ENCODE data around the gene CREB5.

Gene CREB5

DNA sequence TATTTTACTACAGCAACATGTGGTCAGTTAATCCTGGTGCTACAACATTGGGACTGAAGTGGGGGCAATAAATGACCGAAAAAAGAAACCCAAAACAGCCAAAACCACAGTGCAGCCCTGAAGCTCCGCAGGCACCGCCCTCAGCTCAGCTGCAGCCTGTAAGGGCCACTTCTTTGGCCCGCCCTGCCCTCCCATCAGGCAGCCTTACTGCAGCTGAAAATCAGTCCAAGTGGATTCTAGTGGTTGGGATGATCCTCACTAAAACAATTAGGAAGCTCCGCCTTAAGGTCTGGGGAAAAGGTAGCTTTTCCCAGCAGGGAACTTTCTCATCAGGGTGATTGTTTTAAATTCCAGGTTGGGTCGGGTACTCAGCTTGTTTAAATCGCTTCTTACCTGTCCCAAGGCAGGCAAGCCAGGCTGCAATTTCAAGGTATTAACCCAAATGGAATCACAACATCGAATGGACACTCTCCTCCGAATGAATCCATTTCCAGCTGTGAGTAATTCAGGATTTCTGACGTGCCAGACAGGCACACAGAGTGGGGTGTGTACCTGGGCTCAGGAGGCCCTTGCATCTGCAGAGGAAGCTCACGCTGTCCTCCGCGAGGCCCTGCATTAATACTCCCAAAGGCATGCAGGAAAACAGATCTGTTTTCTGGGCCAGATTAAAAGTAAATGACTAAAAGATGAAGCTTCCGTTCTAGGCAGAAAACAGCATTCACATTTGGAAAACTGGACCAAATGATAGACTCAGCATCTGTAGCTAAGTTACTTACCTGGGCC is 104.3 kb downstream of the CREB5 start:
- no peak for DNase-seq (ENCODE audit: low spot score)

DNA sequence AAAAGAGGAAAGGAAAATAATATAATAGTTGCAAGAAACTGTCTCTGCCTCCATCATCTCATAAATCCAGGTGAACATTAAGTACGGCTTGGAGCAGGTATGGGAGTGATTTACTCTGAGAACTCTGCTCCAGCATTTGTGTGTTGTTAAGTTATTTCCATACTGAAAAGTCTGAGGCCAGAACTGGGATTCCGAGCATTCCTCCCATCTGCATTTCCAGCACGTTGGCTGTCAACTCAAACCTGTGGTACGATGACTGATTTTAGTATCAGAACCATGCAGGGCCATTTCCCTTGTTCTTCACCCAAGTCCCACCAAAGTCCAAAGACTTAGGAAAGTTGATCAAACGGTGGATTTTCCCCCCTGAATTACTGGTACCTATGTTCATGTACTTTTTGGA is 104.9 kb downstream of the CREB5 start:
- DNase-seq (ENCODE audit: low spot score) = no peak

DNA sequence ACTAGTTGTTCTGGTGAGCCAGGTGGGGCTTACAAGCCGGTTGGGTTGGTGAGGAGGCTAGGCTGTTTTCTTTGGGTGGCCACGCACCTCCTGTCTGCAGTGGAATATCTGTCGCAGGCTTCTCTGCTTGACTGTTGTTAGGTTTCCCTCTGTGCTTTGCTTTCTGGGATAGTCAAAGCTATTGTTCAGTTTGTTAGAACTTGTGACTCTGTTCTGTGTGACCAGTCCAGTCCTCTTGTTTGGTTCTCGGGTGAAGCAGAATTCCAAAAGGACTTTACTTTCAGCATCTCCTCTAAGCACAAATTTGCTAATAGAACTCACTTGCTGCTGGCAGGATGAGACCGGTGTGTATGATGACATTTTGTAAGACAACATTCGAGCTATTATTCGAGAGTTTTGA is 105.3 kb downstream of the CREB5 start:
- no peak for DNase-seq (ENCODE audit: low spot score)

DNA sequence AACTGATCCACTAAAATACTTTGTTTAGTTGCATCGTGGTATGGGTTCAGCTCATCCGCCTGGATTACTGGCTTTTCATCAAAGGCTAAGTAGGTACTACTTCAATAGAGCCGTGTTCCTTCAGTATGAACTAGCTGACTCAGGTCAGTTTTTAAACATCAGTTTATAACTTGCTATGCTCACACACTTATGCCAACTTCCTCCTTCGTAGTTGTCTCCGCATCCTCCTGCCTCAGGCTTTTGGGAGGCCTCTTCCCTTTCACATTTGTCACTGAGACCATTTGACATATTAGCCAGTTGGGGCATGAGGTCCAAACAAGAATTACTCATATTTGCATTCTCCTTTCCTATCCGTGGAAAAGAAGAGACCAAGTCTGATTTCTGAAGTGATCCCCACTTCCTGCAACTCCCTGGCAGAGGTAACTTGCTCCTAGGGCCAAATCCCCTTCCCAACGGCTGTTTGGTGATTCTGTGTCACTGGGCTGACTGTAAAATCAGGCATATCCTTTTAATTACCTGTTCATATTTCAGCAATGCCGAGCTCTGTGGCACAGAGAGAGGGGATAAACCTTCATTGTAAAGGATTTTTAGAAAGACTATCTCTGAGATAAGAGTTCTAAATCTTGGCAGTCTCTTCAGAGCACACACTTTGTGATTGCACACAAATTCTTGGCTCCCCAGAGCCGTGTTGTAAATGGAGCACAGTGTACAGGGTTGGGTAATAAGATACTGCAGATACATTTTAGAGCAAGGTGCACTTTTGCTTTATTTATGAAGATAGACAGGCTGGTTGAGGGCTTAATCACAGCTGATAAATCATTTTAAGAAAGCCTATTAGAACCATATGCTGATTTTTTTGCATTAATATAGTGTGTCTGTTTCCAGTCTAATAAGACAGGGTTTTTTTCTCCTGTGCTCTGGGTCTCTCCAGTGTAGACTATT is 108.0 kb downstream of the CREB5 start:
- no peak for DNase-seq (ENCODE audit: low spot score)

DNA sequence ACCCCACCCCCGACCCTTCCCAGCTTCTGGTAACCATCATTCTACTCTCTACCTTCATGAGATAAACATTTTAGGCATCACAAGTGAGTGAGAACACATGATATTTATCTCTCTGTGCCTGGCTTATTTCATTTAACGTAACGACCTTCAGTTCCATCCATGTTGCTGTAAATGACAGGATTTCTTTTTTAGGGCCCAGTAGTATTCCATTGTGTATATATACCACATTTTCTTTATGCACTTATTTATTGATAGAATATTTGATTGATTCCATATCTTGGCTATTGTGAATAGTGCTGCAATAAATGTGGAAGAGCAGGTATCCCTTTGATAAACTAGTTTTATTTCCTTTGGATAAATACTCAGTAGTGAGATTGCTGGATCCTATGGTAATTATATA is 112.7 kb downstream of the CREB5 start:
- no peak for DNase-seq (ENCODE audit: low spot score)

DNA sequence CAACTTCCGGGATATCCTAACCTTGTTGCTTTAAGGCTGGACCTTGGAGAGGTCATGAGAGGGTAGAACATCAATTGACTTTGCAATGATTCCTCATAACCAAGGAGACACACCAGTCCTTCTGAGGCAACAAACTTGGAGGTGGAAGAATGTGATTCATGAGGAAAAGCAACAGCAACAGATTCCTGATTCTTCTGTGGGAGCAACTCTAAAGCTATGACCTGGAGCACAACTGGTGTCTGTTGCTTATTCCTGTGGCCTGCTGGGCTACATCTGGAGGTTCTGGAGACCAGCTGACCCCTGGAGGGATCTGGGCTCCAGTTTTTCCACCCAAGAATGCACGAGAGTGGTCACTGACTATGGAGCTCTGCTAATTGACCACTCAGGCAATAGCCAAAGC is 116.6 kb downstream of the CREB5 start:
- DNase-seq (ENCODE audit: low spot score) = no peak

DNA sequence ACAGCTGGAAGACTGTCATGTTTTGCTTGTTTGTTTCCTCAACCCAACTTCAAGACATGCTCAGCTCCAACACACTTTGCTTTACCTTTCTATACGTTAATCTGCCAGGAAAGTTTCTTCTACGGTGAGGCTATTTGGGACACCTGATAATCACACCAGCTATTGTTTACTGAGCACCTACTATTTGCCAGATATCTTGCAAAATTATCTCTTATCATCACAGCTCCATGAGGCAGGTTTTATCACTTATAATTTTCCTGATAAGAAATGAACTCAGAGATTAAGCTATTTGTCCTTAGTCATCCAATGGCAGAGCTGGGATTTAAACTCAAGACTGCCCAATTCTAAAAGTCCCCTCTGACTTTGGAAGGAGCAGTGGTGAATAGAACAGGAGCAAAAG is 117.4 kb downstream of the CREB5 start:
- DNase-seq (ENCODE audit: low spot score) = no peak

DNA sequence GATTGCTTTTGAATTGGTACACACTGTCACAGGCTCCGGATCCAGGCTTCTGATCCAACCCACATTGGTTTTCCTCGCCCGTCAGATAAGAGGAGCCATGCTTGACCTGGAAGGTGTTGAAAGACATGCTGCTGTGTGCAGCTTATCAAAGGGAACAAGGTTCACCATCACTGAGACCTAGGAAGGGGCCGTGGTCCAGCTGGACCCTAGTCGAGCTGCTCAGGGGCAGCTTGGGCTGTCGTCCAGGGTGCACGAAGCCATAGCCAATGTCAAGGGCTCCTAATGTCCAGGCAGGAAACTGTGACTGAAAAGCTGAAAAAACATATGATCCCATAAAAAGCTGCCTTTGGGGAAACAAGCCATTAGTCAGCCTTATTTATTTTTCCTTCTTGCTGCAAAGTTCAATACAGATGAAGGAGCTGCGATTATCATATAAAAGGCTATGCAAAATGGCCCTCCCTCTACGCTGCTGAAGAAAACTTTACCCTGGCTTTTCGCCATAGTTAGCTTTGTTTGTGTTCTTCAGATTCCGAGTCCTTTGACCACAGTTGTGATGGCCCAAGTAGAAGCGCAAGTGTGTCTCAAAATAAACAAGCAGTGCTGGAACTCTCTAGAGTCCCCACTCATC is 118.0 kb downstream of the CREB5 start:
- no peak for DNase-seq (ENCODE audit: low spot score)

DNA sequence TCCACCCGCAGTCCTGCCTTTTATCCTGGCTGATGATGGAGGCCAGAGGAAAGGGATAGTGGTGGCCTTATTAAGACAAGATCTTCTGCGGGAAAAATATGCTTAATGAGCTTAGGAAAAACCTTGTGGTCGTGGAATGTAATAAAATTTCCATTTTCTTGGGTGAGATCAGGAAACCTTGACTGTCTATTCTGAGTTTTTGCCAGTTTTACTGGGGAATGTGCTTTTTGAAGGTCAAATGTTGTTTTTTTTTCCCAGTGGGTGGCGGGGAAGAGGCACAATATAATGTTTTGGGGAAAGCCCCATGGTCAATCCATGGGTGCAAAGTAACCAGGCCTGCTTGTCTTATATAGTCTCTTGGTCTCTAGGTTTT is 118.5 kb downstream of the CREB5 start:
- no peak for DNase-seq (ENCODE audit: low spot score)

DNA sequence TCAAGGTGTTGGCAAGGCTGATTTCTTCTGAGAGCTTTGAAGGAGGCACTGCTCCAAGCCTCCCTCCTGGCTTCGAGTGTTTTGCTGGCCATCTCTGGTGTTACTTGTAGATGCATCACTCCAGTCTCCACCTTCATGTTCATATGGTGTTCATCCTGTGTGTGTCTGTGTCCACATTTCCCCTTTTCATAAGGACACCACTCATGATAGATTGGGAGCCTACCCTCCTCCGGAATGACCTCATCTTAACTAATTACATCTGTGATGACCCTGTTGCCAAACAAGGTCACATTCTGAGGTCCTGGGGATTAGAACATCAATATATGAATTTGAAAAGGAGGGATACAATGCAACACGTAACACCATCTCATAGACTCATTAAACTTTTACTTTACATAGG is 119.0 kb downstream of the CREB5 start:
- DNase-seq (ENCODE audit: low spot score) = no peak

DNA sequence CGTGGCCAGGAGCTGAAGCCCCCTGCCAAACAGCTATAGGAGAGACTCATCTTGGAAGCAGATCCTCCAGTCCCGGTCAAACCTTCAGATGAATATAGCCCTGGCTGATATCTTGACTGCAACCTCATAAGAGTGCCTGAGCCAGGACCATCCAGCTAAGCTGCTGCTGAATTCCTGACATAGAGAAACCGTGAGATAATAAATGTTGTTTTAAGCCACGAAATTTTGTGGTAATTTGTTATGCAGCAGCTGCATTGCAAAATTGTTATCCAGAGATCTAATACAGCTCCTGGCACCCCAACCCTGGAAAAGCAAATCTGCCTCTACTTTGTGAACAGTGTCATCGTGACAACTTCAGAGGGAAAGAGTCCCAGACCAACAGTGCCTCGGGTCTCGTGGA is 119.9 kb downstream of the CREB5 start:
- DNase-seq (ENCODE audit: low spot score) = no peak

DNA sequence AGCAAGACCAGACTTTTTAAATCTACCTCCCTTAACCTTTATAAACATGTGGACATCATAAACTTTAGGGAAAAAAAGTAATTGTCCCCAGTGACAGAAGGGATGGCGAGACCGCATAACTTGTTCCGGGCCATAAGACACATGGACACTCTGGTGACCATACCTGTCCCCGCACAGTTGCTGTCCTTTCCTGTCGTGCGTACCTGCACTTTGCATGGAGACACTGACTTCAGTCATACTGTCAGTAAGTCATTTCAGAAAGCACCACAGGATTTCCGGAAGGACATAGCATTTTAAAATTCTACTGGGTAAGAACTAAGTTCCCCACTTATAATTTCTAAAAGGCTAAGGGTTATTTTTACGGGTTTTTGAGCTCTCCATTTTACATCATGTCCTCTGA is 120.9 kb downstream of the CREB5 start:
- DNase-seq (ENCODE audit: low spot score) = no peak

DNA sequence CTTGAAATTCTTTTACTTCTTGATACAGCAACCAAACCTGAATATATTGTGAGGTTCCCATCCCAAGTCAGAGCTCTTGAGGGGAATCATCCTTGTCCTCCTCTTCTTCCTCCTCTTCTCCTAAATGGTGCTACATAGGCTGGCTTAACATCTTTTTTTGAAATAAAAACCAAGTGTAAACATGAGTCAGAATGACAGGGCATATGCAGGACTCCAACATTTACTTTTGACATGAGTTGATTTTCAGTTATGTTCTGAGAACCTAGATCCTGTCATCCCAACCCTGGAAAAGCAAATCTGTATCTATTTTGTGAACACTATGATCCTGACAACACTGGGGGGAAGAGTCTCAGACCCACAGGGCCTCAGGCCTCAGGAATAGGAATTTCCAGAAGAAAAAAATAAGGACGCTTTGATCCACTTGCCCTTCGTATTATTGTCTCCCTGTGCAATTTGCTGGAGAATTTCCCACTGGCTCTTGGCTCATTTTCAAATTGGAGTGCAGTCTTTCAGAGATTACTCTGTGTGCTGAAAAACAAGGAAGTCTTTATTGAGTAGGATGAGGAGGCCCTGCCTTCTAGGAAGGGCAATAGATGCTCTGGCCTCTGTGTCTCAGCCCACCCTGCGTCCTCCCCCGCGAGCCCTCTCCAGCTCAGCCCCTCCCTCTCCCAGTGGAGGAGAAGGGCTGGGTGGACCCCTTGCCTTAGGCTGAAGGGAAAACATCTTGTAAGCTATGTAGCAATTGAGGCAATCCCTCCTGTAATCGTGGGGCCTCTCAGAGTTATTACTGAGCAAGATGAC is 121.6 kb downstream of the CREB5 start:
- DNase-seq (ENCODE audit: low spot score) = no peak

DNA sequence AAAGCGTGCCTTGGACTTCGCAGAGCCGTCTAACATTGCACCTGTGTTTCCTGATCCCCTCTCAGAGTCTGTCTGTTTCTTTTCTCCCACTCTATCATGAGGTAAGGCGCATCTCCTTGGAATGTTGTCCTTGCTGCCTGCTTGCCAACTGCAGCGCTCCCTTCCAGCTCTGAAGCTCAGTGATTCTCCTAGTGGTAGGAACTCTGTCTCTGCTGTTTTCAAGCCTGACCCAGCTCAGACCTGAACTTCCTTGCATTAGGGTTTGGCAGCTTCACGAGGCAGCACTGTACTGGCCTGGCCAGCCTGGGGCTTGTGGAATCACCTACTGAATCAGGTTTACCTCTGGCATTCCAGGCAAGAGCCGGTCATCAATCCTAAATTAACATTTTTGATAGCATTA is 123.9 kb downstream of the CREB5 start:
- peak; percentile 46 for DNase-seq (ENCODE audit: low spot score)

DNA sequence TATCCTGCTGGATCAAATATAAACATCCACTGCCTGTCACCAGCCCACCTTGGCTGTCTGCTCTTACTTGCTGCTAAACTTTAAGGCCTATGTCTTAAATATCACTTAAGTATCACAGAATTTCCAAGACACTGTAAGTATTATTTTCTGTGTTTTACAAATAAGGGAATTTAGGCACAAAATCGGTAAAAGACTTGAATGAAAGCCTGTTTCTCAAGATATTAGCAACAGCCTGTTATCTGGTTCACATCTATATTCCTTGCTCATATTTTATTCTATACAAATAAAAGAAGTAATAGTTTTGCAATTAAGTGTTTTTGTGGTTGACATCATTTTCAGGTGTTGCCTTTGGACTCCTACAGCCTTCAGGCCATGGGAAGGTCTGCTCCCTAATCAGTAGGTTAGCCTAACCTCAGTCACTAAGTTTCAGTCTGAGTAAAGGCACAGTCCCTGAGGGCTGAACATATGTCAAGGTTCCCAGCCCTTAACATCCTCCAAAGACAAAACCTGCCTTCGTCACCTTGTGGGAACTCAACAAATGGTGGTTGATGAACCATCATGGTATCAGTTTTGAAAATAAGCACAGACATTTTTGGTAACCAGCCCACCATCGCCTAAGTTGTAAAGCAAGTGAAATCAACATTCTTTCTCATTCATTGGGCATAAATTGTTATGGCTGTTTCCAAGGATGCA is 127.1 kb downstream of the CREB5 start:
- DNase-seq (ENCODE audit: low spot score) = no peak

DNA sequence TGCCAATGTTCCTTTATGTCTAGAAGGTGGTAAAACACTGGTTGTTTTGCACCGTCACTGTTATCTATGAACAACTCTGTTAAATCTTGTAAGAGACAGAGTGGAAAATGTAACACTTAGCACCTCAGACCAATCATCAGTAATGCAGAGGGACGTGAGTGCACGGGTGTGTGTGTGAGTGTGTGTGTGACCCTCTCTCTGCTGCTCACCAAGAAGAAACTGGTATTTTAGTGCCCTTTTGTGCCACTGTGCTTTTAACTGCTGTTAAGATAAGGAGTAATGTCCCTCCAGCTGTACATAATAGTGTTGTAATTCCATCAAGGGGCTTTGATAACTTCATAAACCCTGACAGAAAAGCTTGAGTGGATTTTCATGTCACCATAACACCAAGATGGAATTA is 130.1 kb downstream of the CREB5 start:
- no peak for DNase-seq (ENCODE audit: low spot score)

DNA sequence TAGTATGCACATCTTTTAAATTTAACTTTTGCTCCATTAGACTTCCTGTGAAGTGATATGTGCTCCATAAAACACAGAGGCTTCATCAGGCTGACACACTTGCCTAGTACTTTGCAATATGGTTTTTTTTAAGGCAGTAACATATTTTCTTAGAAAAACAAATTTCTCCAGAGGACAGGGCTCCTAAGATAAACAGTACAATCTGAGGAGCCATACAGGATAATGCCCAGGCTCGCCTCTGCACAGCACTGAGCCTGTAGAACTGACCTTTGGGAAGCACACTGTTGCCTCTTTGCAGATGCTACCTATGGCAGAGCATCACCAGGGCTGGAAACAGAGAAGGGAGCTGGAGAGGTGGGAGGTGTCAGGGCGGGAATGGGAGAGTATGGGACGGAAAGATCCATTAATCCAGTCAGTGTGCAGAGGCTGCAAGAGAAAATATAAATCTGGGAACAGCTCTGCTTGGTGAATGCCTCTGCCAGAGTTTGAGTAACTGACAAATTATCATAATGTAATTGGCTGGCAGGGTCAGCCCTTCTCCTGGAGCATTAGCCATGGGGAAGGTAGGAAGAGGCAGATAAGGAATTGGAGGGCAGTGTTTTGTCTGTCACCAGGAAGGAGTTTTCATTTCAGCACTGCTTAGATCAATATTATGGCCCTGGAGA is 132.3 kb downstream of the CREB5 start:
- DNase-seq (ENCODE audit: low spot score) = no peak

DNA sequence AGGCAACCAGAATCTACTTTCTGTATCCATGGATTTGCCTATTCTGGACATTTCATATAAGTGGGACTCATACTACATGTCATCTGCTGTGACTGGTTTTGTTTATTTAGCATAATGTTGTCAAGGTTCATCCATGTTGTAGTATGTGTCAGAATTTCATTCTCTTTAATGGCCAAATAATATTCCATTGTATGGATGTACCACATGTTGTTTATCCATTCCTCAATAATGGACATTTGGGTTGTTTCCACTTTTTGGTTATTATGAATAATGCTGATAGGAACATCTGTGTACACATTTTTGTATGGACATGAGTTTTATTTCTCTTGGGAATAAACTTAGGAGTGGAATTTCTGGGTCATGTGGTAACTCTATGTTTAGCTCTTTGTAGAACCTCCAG is 133.7 kb downstream of the CREB5 start:
- DNase-seq (ENCODE audit: low spot score) = no peak

DNA sequence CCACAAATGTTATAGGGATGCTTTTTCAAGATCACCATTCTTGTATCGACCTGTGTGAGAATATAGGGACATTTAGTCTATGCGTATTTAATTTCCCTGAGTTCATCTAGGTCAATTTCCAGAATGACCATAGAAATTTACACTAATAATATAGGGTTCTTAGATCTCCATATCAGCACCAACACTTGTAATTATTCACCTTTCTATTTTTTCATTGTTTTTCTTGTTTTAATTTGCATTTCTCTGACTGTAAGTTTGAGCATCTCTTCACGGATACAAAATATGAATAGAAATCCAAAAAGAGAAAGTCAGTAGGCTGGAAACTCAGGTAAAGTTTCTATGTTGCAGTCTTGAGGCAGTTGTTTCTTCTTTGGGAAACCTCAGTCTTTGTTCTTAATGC is 134.8 kb downstream of the CREB5 start:
- DNase-seq (ENCODE audit: low spot score) = no peak

DNA sequence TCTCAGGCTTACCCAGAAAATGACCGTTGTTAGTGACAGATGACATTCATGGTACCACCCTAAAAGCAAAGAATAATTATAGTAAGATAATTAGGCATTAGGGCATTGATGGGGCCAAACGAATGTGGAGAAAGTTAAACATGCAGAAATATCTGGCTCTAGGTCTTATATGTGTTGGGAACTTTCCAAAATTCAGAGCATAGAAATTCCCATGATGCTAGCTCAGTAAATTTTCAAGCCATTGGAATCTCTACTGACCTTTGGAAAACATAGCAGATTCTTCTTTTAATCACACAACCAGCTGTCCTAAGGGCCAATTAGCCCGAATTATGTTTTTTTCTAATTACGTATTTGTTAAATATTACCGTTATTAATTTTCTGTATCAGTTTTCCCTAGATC is 136.1 kb downstream of the CREB5 start:
- no peak for DNase-seq (ENCODE audit: low spot score)

DNA sequence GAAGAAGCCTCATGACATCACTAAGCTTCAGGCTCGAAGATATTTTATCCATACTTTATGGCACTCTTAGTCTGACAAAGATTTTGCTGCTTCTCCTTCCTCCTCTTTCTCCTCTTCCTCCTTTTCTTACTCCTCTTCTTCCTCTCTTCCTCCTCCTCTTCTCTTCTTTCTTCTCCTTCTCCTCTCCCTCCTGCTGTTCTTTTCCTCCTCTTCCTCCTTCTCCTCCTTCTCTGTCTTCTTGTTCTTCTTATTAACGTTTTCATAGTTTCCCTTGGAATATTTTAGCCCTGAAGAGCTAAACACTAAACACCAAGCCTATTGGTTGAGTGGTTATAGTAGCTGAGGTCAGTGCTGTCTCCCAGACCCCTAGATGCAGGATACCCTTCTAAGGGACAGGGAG is 137.7 kb downstream of the CREB5 start:
- DNase-seq (ENCODE audit: low spot score) = no peak
